Erythroblast (primary cell): ENCODE data around the gene KLHL34.

ENCODE experiments used
- DNase-seq, 2 experiments: peaks; one replicate each; lab custom pipeline; 2025; lab: John Stamatoyannopoulos, UW
- GATA1 ChIP-seq: IDR thresholded peaks from 2 replicates; pipeline ENCODE4 v1.6.1; 2011; ENCODE audit warnings: low read depth, mild to moderate bottlenecking, control low read depth, low read length, moderate library complexity
- POLR2A ChIP-seq: IDR thresholded peaks from 2 replicates; pipeline ENCODE4 v1.6.1; 2011; ENCODE audit warnings: mild to moderate bottlenecking, low read length

The KLHL34 gene

GRCh38 chrX:21662761-21663160, 4.6 kb upstream of the KLHL34 start:
- no peak for DNase-seq
- no peak for TF ChIP-seq POLR2A
- no peak for TF ChIP-seq GATA1

- no peak for DNase-seq
- no peak for TF ChIP-seq POLR2A
- TF ChIP-seq GATA1 = no peak
These were observed 3.2 kb upstream of the KLHL34 start for GRCh38 chrX:21661316-21661715.

- DNase-seq = no peak
- no peak for TF ChIP-seq GATA1
- no peak for TF ChIP-seq POLR2A
These were observed 2.0 kb upstream of the KLHL34 start for GRCh38 chrX:21660156-21660555.

- DNase-seq = no peak
- no peak for TF ChIP-seq GATA1
- no peak for TF ChIP-seq POLR2A
These were observed 1.2 kb upstream of the KLHL34 start for GRCh38 chrX:21659320-21659719.

GRCh38 chrX:21658746-21659145, 616 bp upstream of the KLHL34 start:
- TF ChIP-seq POLR2A (no peak), GATA1 (no peak)

GRCh38 chrX:21657318-21658151, 595 bp downstream of the KLHL34 start:
- no peak for TF ChIP-seq POLR2A
- no peak for TF ChIP-seq GATA1
- DNase-seq = no peak

More at GRCh38 chrX:21658746-21659145, 616 bp upstream of the KLHL34 start:
- no peak for DNase-seq

GRCh38 chrX:21656587-21657317, 1.4 kb downstream of the KLHL34 start:
- DNase-seq = no peak
- TF ChIP-seq POLR2A (no peak), GATA1 (no peak)

- TF ChIP-seq GATA1 (no peak), POLR2A (no peak)
- no peak for DNase-seq
These were observed 2.1 kb downstream of the KLHL34 start for GRCh38 chrX:21655901-21656586.

- no peak for DNase-seq
These were observed 12.2 kb downstream of the KLHL34 start for GRCh38 chrX:21645886-21646285.

GRCh38 chrX:21645431-21645830, 12.7 kb downstream of the KLHL34 start:
- DNase-seq = no peak
- TF ChIP-seq GATA1 (no peak), POLR2A (no peak)

More at GRCh38 chrX:21645886-21646285, 12.2 kb downstream of the KLHL34 start:
- TF ChIP-seq GATA1 (no peak), POLR2A (no peak)

- no peak for DNase-seq
- TF ChIP-seq POLR2A = no peak
- no peak for TF ChIP-seq GATA1
These were observed 18.4 kb downstream of the KLHL34 start for GRCh38 chrX:21639775-21640174.

GRCh38 chrX:21638311-21638710, 19.8 kb downstream of the KLHL34 start:
- TF ChIP-seq POLR2A = no peak
- TF ChIP-seq GATA1 = no peak
- DNase-seq = no peak

GRCh38 chrX:21632027-21632426, 26.1 kb downstream of the KLHL34 start:
- TF ChIP-seq GATA1 (no peak), POLR2A (no peak)

More at GRCh38 chrX:21632027-21632426, 26.1 kb downstream of the KLHL34 start:
- no peak for DNase-seq
